C4-2B (cell line): ENCODE data around the gene TMEM204.

ENCODE experiments used
- H3K27ac ChIP-seq: fragments of 450-650 bp; 2 replicates; pipeline ENCODE4 v1.5.1; 2017
- CTCF ChIP-seq: fragments of 450-650 bp; conservative IDR thresholded peaks from 2 replicates; pipeline ENCODE4 v1.5.1; 2017; ENCODE audit warnings: mild to moderate bottlenecking
- ZFX ChIP-seq: fragments of 450-650 bp; IDR thresholded peaks from 2 replicates; pipeline ENCODE4 v1.6.1; 2017

Gene TMEM204

DNA sequence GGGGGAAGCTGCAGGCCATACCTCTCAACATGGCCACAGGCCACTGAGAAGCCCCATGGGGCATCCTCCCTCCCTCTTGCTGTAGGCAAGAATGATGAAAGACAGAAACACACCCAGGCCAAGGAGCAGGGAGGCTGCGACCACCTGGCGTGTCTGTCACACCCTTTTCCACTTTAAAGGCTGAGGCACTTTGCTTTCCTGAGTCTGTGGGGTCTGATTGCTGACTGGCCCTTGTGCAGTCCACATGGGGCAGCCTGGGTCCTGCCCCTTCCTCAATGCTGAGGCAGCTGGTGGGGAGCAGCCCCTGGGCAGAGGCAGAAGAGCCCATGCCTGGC is 8.7 kb downstream of the TMEM204 start:
- no peak overlapping the region for H3K27ac ChIP-seq
- TF ChIP-seq CTCF, result no peak
- TF ChIP-seq ZFX, result no peak

- no peak for TF ChIP-seq ZFX
- TF ChIP-seq CTCF, result no peak
- H3K27ac ChIP-seq, result no peak overlapping the region
These were observed 9.1 kb downstream of the TMEM204 start for GRCh38 chr16:1542533-1542932.

DNA sequence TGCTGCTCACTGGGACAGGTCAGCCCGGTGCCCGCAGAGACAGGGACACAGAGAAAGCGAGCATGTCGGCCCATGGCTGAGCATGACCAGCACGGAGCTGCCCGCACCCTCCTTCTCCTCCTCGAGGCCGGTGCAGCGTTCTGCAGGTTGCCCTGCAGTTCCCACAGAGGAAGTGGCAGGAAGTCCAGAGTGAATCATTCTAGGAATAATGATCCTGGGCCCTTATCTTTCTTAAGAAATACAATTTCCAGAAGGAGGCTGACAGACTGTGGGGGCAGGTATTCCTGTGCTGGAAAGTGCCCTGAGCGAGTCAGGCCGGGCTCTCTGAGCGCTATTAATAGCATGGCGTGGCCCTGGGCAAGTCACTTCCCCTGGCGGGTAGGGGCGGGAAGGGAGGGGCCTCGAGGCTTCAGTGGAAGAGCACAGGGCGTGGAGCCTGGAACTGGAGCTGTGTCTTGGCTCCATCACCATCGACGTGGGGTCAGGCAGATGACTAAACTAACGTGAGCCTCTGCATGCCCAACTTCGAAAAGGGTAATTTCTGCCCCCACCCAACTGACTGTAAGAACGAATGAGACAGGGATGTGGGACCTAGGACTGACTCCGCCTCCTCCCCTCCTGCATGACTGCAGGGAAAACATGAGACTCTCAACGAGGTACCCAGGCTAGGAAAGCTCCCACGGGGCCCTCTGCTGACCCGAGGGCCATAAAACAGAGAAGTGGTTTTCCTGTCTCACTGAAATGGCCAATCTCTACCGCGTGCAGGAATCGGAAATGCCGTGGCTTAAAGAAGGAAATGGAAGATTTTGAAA is 9.8 kb downstream of the TMEM204 start:
- TF ChIP-seq CTCF (no peak), ZFX (no peak)
- H3K27ac ChIP-seq, result no peak overlapping the region

DNA sequence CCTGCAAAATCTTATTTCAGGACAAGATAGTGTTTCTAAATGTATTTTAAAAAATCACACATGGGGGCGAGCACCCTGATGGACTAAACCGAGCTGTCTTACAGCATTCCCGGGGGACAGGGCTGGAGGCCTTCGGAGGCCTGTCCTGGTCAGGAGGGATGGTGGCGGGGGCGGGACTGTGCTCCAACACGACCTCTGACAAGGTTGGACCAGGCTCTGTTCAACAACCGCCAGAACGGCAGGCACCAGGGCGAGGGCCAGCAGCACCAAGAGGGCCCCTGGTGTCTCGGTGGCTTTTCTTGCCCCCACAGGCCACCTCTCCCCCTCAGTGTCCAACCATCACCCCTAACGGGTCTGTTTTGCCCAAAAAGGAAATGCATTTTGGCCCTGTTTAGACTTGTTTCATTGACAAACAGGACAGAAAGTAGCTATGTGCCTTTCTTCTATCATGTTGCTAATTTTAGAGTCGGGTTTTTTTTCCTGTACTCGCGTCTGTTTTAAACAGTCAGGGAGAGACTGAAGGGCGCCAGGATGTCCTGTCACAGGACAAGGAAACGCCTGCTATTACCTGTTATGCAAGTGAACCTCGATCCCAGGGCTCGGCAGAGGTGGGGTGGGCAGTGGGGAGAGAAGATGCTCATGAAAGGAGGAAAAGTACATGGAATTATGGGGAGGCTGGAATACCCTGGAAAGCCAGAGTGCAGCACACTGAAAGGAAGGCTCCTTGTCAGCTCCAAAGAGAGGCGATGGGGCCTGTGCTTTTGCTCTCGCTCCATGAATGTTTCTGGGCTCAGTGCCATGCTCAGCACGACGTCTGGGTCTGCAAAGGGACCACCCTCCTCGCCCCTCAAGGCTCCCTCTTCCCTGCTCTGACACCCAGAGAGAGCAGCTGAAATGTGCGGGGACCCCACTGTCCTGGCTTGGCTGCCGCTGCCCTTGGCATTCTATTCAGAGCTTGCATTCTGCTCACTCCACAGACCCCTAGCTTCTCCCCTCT is 11.9 kb downstream of the TMEM204 start:
- no peak overlapping the region for H3K27ac ChIP-seq

DNA sequence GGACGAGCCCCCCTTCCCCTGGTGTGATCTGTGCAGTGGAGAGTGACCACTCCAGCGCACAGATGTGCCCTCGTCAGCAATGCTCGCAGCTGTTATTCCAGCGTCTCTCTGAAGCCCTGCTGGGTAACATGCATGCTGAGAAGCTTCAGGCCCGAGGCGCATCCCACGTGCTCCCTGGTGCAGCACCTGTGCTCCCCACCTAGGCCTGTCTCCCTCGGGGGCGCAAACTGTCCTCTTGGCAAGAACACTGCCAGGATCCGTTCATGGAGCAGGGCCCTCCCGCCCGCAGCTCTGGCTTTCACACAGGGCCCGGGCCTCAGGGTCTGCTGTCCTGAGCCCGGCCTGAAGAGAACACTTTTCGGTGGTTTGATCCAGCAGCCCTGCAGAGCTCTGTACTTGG is 13.0 kb downstream of the TMEM204 start:
- no peak overlapping the region for H3K27ac ChIP-seq
- no peak for TF ChIP-seq CTCF
- TF ChIP-seq ZFX, result no peak

More for the DNA sequence above, 11.9 kb downstream of the TMEM204 start:
- TF ChIP-seq ZFX (no peak), CTCF (no peak)

- H3K27ac ChIP-seq, result peak overlapping the region; percentile 37
- no peak for TF ChIP-seq ZFX
- no peak for TF ChIP-seq CTCF
These were observed 14.8 kb downstream of the TMEM204 start for GRCh38 chr16:1548233-1548632.

GRCh38 chr16:1548727-1549126 is 15.3 kb downstream of the TMEM204 start:
- peak overlapping the region; percentile 37 for H3K27ac ChIP-seq
- TF ChIP-seq CTCF, result no peak
- TF ChIP-seq ZFX, result no peak
